Mesenchymal stem cell (in vitro differentiated cells and primary cell): Measurements from ENCODE around the gene HBS1L.

Experiments
- DNase-seq: peaks from one replicate; pipeline ENCODE4 v3.0.0-alpha.2; 2013
- H2AFZ ChIP-seq: one replicate; pipeline ENCODE4 v1.6.1; 2013; ENCODE audit warnings: low read depth, mild to moderate bottlenecking, control low read depth, inconsistent platforms, low read length, moderate library complexity
- H2AK5ac ChIP-seq: 2 replicates; pipeline ENCODE4 v1.6.1; 2013; ENCODE audit warnings: low read length, moderate library complexity, mild to moderate bottlenecking, inconsistent platforms; ENCODE audit not compliant: severe bottlenecking
- H2BK120ac ChIP-seq: one replicate; pipeline ENCODE4 v1.6.1; 2013; ENCODE audit warnings: low read depth, mild to moderate bottlenecking, inconsistent platforms, low read length, moderate library complexity
- H2BK12ac ChIP-seq, 2 experiments: one replicate each; pipeline ENCODE4 v1.6.1; 2013; ENCODE audit warnings: inconsistent platforms in 2 of 2, low read length in 2 of 2, mild to moderate bottlenecking in 2 of 2, moderate library complexity in 2 of 2, control low read depth in 1 of 2
- H2BK15ac ChIP-seq: one replicate; pipeline ENCODE4 v1.6.1; 2013; ENCODE audit warnings: mild to moderate bottlenecking, low read depth, inconsistent platforms; ENCODE audit not compliant: poor library complexity, severe bottlenecking
- H2BK5ac ChIP-seq: 2 replicates; pipeline ENCODE4 v1.6.1; 2013; ENCODE audit warnings: low read depth, mild to moderate bottlenecking, low read length, control low read depth, inconsistent platforms; ENCODE audit not compliant: poor library complexity, severe bottlenecking
- H3K14ac ChIP-seq, 2 experiments: one replicate each; pipeline ENCODE4 v1.6.1; 2013; ENCODE audit warnings: inconsistent platforms in 2 of 2, low read length in 2 of 2, control low read depth in 1 of 2, mild to moderate bottlenecking in 1 of 2, moderate library complexity in 1 of 2
- H3K18ac ChIP-seq, 2 experiments: one replicate each; pipeline ENCODE4 v1.6.1; 2013; ENCODE audit warnings: inconsistent platforms in 2 of 2, low read length in 2 of 2, control low read depth in 1 of 2, low read depth in 1 of 2, mild to moderate bottlenecking in 1 of 2
- H3K23ac ChIP-seq, 2 experiments: one replicate each; pipeline ENCODE4 v1.6.1; 2013; ENCODE audit warnings: inconsistent platforms in 2 of 2, low read length in 2 of 2, mild to moderate bottlenecking in 2 of 2, moderate library complexity in 2 of 2, control low read depth in 1 of 2
- H3K27ac ChIP-seq: 2 replicates; pipeline ENCODE4 v1.5.1; 2013; ENCODE audit warnings: mild to moderate bottlenecking, moderate library complexity, low read length, control low read depth, inconsistent platforms; ENCODE audit not compliant: poor library complexity, severe bottlenecking
- H3K27me3 ChIP-seq, 2 experiments: 2 replicates each; pipeline versions ENCODE4 v1.6.1 to v1.7.0; 2013; ENCODE audit warnings: low read length in 2 of 2, mild to moderate bottlenecking in 2 of 2, moderate library complexity in 2 of 2, control low read depth in 1 of 2, inconsistent platforms in 1 of 2; ENCODE audit not compliant: control insufficient read depth in 1 of 2, insufficient read depth in 1 of 2
- H3K36me3 ChIP-seq, 2 experiments: 2 replicates each; pipeline versions ENCODE4 v1.6.1 to v1.7.0; 2013; ENCODE audit warnings: low read length in 2 of 2, control low read depth in 1 of 2, inconsistent platforms in 1 of 2, low read depth in 1 of 2, mild to moderate bottlenecking in 1 of 2; ENCODE audit not compliant: insufficient read depth in 2 of 2, control insufficient read depth in 1 of 2
- H3K4ac ChIP-seq, 2 experiments: one replicate each; pipeline ENCODE4 v1.6.1; 2013; ENCODE audit warnings: inconsistent platforms in 2 of 2, low read length in 2 of 2, mild to moderate bottlenecking in 2 of 2, moderate library complexity in 2 of 2, control low read depth in 1 of 2, low read depth in 1 of 2
- H3K4me1 ChIP-seq: 2 replicates; pipeline ENCODE4 v1.6.1; 2013; ENCODE audit warnings: low read depth, low read length, control low read depth; ENCODE audit not compliant: control insufficient read depth, insufficient read depth
- H3K4me2 ChIP-seq: 2 replicates; pipeline ENCODE4 v1.6.1; 2013; ENCODE audit warnings: low read length, mild to moderate bottlenecking, inconsistent platforms; ENCODE audit not compliant: poor library complexity, severe bottlenecking
- H3K4me3 ChIP-seq, 2 experiments: 2 replicates each; pipeline versions ENCODE4 v1.5.1 to v1.7.0; 2013; ENCODE audit warnings: low read length in 2 of 2, mild to moderate bottlenecking in 2 of 2, control low read depth in 1 of 2, low read depth in 1 of 2; ENCODE audit not compliant: insufficient read depth in 1 of 2
- H3K79me1 ChIP-seq: replicated peaks from 2 replicates; pipeline ENCODE4 v1.6.1; 2013; ENCODE audit warnings: mild to moderate bottlenecking, control low read depth, low read length, inconsistent platforms; ENCODE audit not compliant: poor library complexity, severe bottlenecking
- H3K9ac ChIP-seq: 2 replicates; pipeline ENCODE4 v1.7.0; 2013; ENCODE audit warnings: mild to moderate bottlenecking, low read length, moderate library complexity
- H3K9me3 ChIP-seq: 2 replicates; pipeline ENCODE4 v1.7.0; 2013; ENCODE audit warnings: mild to moderate bottlenecking, low read length; ENCODE audit not compliant: control insufficient read depth
- H4K8ac ChIP-seq: one replicate; pipeline ENCODE4 v1.6.1; 2013; ENCODE audit warnings: inconsistent platforms, mild to moderate bottlenecking, low read length, moderate library complexity
- H4K91ac ChIP-seq: one replicate; pipeline ENCODE4 v1.6.1; 2013; ENCODE audit warnings: mild to moderate bottlenecking, low read length, inconsistent platforms
- WGBS: methylation state at CpG from one replicate; pipeline ENCODE4 v1.1.7; 2013; ENCODE audit warnings: mixed read lengths; 5-methylcytosine and 5-hydroxymethylcytosine counted together

Gene HBS1L

DNA sequence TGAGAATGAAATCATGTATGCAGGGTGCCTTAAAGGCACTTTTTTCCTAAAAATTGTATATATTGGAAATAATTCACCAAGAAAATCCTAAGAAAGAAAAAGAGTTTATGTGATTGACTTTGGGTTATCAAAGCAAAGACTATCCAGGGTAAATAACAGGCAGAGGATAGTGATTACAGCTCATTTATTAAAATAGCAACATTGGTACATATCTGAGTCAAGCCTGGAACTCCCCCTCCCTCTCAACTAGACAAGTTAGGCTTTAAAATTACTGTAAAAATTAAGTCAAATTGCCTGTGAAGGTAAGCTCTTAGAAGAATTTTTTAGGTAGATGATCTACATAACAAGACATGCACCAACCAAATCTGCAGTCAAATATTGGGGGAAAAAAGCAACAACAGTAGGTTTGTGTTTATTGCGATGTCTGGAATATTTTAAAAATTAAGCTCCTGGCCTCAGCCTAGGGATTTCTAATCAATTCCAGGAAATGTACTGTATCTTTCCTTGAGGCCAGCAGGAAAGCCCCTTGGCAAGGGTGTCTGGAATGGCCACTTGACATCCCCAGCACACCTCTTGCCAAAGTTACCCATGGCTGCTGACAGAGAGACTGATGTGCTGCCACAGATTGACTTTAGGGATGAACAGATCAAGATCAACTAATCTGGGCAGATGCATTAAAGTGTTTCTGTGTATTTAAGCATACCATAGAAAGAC lies 31.2 kb upstream of the HBS1L start:
- no peak overlapping the region for H2BK120ac ChIP-seq
- no peak overlapping the region for H3K4me3 ChIP-seq
- no peak overlapping the region for H2BK15ac ChIP-seq
- H3K79me1 ChIP-seq: no peaks in the 10 kb centered on the region
- H3K4me2 ChIP-seq: no peak overlapping the region
- H3K9ac ChIP-seq: no peak overlapping the region
- H3K14ac ChIP-seq: no peak overlapping the region
- H2AFZ ChIP-seq: no peak overlapping the region
- H3K23ac ChIP-seq: no peak overlapping the region
- H3K18ac ChIP-seq: no peak overlapping the region
- DNase-seq: no peak
- H2AK5ac ChIP-seq: no peak overlapping the region
- no peak overlapping the region for H2BK5ac ChIP-seq
- peaks cover 9% of the 10 kb centered on the region for H3K9me3 ChIP-seq
- H3K27me3 ChIP-seq: no peaks in the 10 kb centered on the region
- H3K4ac ChIP-seq: no peak overlapping the region
- H4K91ac ChIP-seq: no peak overlapping the region
- no peak overlapping the region for H2BK12ac ChIP-seq
- H4K8ac ChIP-seq: no peak overlapping the region
- H3K36me3 ChIP-seq: no peaks in the 10 kb centered on the region
- WGBS: 100% methylated on average over 1 of the region's 1 CpG
- no peaks in the 10 kb centered on the region for H3K4me1 ChIP-seq
- H3K27ac ChIP-seq: no peak overlapping the region

DNA sequence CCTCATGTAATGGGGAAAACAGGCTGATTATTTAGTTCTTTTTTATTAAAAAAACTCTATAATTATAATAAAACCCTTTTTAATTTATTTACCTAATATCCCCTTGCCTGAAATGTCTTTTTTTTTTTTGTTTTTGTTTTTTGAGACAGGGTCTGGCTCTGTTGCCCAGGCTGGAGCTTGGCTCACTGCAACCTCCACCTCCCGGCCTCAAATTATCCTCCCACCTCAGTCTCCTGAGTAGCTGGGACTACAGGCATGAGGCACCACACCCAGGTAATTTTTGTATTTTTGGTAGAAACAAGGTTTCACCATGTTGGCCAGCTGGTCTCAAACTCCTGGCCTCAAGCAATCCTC lies 30.3 kb upstream of the HBS1L start:
- no peaks in the 10 kb centered on the region for H3K27me3 ChIP-seq
- H3K36me3 ChIP-seq: no peaks in the 10 kb centered on the region
- WGBS: 100% methylated on average over 1 of the region's 1 CpG

DNA sequence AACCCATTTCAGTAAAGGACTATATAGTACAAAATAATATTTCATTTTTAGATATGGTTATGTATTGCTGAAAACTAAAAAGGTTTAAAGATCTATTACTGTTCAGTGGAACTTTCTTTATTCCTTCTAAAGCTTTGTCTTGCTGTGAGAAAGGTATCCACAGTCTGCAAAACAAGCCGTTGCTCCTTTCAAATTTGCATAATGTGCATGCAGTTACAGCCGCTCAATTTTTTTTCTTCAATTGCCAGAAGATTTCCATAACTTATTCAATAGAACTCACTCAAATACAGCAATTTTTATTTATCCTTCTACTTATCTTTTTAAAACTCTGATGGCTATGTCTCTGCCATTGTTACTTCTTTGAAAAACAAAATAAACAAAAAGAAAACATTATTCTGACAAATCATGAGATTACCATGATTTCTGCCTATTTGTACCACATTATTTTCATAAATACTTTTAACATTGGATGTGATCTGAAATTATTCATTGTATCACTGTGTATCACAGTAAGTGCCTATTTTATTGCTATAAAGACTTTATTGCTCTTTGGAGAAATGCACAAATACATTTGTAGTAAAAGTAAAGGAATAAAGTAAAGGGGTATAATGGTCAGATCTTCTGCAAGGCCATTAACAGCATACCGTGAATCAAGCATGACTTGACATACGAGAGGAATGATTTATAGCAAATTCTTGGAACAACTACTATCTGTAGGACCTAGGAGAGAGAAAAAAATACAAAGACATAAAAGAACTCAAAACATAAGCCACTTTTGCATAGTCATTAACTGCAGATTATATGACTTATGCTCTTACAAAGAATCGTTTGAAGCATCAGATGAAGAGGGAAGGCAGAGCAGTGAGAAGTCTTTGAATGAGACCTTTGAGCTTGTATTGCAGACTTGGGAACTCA lies 29.6 kb upstream of the HBS1L start:
- H3K27ac ChIP-seq: no peak overlapping the region
- H2BK12ac ChIP-seq: no peak overlapping the region
- H3K18ac ChIP-seq: no peak overlapping the region
- no peak overlapping the region for H3K14ac ChIP-seq
- H3K4me1 ChIP-seq: no peaks in the 10 kb centered on the region
- peaks cover 9% of the 10 kb centered on the region for H3K9me3 ChIP-seq
- no peak overlapping the region for H3K9ac ChIP-seq
- no peak for DNase-seq
- H3K79me1 ChIP-seq: no peaks in the 10 kb centered on the region
- no peak overlapping the region for H2BK120ac ChIP-seq
- no peak overlapping the region for H4K91ac ChIP-seq
- no peak overlapping the region for H3K23ac ChIP-seq
- no peak overlapping the region for H3K4me2 ChIP-seq
- WGBS: 75% methylated on average over 4 of the region's 5 CpGs
- H3K4me3 ChIP-seq: no peak overlapping the region
- no peak overlapping the region for H2BK15ac ChIP-seq
- no peak overlapping the region for H4K8ac ChIP-seq
- no peak overlapping the region for H2AK5ac ChIP-seq
- H2BK5ac ChIP-seq: no peak overlapping the region
- H3K36me3 ChIP-seq: no peaks in the 10 kb centered on the region
- no peak overlapping the region for H2AFZ ChIP-seq
- no peak overlapping the region for H3K4ac ChIP-seq
- no peaks in the 10 kb centered on the region for H3K27me3 ChIP-seq

More for the DNA sequence above, 30.3 kb upstream of the HBS1L start:
- H4K91ac ChIP-seq: no peak overlapping the region
- H3K18ac ChIP-seq: no peak overlapping the region
- no peak for DNase-seq
- no peak overlapping the region for H3K27ac ChIP-seq
- no peak overlapping the region for H3K4me3 ChIP-seq
- H2BK15ac ChIP-seq: no peak overlapping the region
- no peak overlapping the region for H3K14ac ChIP-seq
- H3K9me3 ChIP-seq: peaks cover 9% of the 10 kb centered on the region
- H2BK12ac ChIP-seq: no peak overlapping the region
- H2BK120ac ChIP-seq: no peak overlapping the region
- no peak overlapping the region for H3K23ac ChIP-seq
- no peak overlapping the region for H2BK5ac ChIP-seq
- H3K4me2 ChIP-seq: no peak overlapping the region
- H4K8ac ChIP-seq: no peak overlapping the region
- no peak overlapping the region for H2AK5ac ChIP-seq
- no peaks in the 10 kb centered on the region for H3K4me1 ChIP-seq
- no peak overlapping the region for H3K9ac ChIP-seq
- no peak overlapping the region for H2AFZ ChIP-seq
- H3K4ac ChIP-seq: no peak overlapping the region
- H3K79me1 ChIP-seq: no peaks in the 10 kb centered on the region

DNA sequence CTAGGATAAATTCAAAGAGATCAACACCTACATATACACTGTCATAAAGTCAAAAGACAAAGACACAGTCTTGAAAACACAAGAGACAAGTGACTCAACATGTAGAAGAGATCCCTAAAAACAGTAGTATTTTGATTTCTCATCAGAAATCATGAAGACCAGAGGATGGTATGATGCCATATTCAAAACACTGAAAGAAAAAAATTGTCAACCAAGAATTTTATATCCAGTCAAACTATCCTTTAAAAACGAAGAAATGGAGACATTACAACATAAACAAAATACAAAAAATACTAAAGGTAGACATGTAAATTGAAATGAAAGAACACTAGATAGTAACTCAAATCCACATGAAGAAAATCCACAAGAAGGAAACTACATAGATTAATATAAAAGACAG lies 27.3 kb upstream of the HBS1L start:
- H4K91ac ChIP-seq: no peak overlapping the region
- no peak for DNase-seq
- H2AFZ ChIP-seq: no peak overlapping the region
- H3K14ac ChIP-seq: no peak overlapping the region
- no peak overlapping the region for H3K27ac ChIP-seq
- H3K4me3 ChIP-seq: no peak overlapping the region
- H2BK120ac ChIP-seq: no peak overlapping the region
- no peaks in the 10 kb centered on the region for H3K79me1 ChIP-seq
- no peak overlapping the region for H3K18ac ChIP-seq
- no CpG with 5 or more reads among the region's 1 CpG for WGBS
- no peaks in the 10 kb centered on the region for H3K36me3 ChIP-seq
- no peak overlapping the region for H3K9ac ChIP-seq
- no peak overlapping the region for H4K8ac ChIP-seq
- no peaks in the 10 kb centered on the region for H3K4me1 ChIP-seq
- no peak overlapping the region for H3K23ac ChIP-seq
- H3K9me3 ChIP-seq: peaks cover 9% of the 10 kb centered on the region
- H3K27me3 ChIP-seq: no peaks in the 10 kb centered on the region
- H2BK12ac ChIP-seq: no peak overlapping the region
- no peak overlapping the region for H2BK5ac ChIP-seq
- H2AK5ac ChIP-seq: no peak overlapping the region
- no peak overlapping the region for H3K4me2 ChIP-seq
- H2BK15ac ChIP-seq: no peak overlapping the region
- H3K4ac ChIP-seq: no peak overlapping the region
